HG02623 (cell line): Measurements from ENCODE around the gene DLG2.

Source experiments
- ATAC-seq: cut with Tn5 transposase; IDR thresholded peaks from one replicate; pipeline ENCODE4 v1.9.1; 2021; ENCODE audit warnings: moderate library complexity; ENCODE audit not compliant: unreplicated experiment

The DLG2 gene

GRCh38 chr11:84105148-84105547 is 1522.0 kb downstream of the DLG2 start:
- no peak for ATAC-seq

- no peak for ATAC-seq
Measured at GRCh38 chr11:84103096-84103495, 1524.0 kb downstream of the DLG2 start.

- ATAC-seq: no peak
Measured at GRCh38 chr11:84097186-84097585, 1530.0 kb downstream of the DLG2 start.

GRCh38 chr11:84091212-84091986 is 1535.7 kb downstream of the DLG2 start:
- ATAC-seq: no peak

GRCh38 chr11:84089072-84090057 is 1537.8 kb downstream of the DLG2 start:
- no peak for ATAC-seq

- no peak for ATAC-seq
Measured at GRCh38 chr11:84071851-84072250, 1555.3 kb downstream of the DLG2 start.

- ATAC-seq: no peak
Measured at GRCh38 chr11:84069048-84069447, 1558.1 kb downstream of the DLG2 start.

- ATAC-seq: no peak
Measured at GRCh38 chr11:84061726-84062125, 1565.4 kb downstream of the DLG2 start.

- no peak for ATAC-seq
Measured at GRCh38 chr11:84056653-84057376, 1570.3 kb downstream of the DLG2 start.

GRCh38 chr11:84045146-84045545 is 1582.0 kb downstream of the DLG2 start:
- no peak for ATAC-seq

- ATAC-seq: no peak
Measured at GRCh38 chr11:84044706-84045105, 1582.4 kb downstream of the DLG2 start.

- ATAC-seq: no peak
Measured at GRCh38 chr11:84036664-84037194, 1590.4 kb downstream of the DLG2 start.

GRCh38 chr11:84035645-84036044 is 1591.5 kb downstream of the DLG2 start:
- ATAC-seq: no peak

GRCh38 chr11:84034484-84034883 is 1592.7 kb downstream of the DLG2 start:
- no peak for ATAC-seq

GRCh38 chr11:84024266-84024665 is 1602.9 kb downstream of the DLG2 start:
- ATAC-seq: no peak

GRCh38 chr11:84022695-84023094 is 1604.4 kb downstream of the DLG2 start:
- no peak for ATAC-seq

- ATAC-seq: no peak
Measured at GRCh38 chr11:84022201-84022600, 1604.9 kb downstream of the DLG2 start.

- no peak for ATAC-seq
Measured at GRCh38 chr11:84021291-84021690, 1605.9 kb downstream of the DLG2 start.

GRCh38 chr11:84019571-84020194 is 1607.5 kb downstream of the DLG2 start:
- no peak for ATAC-seq

GRCh38 chr11:84014539-84014938 is 1612.6 kb downstream of the DLG2 start:
- no peak for ATAC-seq
